Measurements from ENCODE around the gene RPS6KA5. TPM values are rescaled to one million over a fixed set of nuclear protein-coding genes. Genes with fewer than 3 reads are reported as not detected.

RPS6KA5 gene
- total and polyA plus RNA-seq, 2 donors (not counting 1 experiment from before 2014, with no cell fraction given), result 6.0 to 34.6 TPM

DNA sequence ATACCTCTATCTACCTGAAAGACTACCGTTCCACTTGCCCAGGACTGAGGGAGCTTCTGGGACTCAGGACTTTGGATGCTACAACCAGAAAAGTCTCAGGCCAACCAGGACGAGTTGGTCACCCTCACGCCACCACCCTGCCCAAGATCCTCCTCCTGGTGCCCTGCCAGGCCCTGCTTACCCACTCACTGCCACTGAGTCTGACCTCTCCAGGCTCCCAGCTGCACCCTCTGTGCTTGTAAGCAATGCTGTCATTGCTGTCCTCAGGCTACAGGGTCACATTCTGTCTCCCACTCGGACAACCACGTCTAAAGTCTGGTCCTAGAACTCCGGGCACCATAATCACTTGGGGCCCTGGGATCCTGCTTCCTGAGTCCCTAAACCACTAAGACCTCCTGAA is 253.4 kb downstream of the RPS6KA5 start:
- POLR2A ChIA-PET, result no interaction called here
- Histone ChIP-seq H3K9me3 (ENCODE audit: control extremely low read depth in 1 of 3, control insufficient read depth in 2 of 3, insufficient read depth in 1 of 3, low read length in 2 of 3) (no peaks in the 10 kb centered on the region), H3K79me2 (ENCODE audit: control insufficient read depth, insufficient read depth, low read length) (no peaks in the 10 kb centered on the region), H3K4me3 (ENCODE audit: control extremely low read depth in 1 of 5, extremely low read depth in 1 of 5, insufficient read depth in 1 of 5, low read depth in 2 of 5, low read length in 4 of 5) (no peak overlapping the region), H3K27ac (ENCODE audit: low read length in 2 of 2) (no peak overlapping the region), H3K27me3 (replicated peaks in 1 of 4; ENCODE audit: control extremely low read depth in 1 of 4, control insufficient read depth in 3 of 4, insufficient read depth in 4 of 4, low read length in 3 of 4) (no peaks in the 10 kb centered on the region), H3K9ac (ENCODE audit: low read length) (no peak overlapping the region), H2AFZ (ENCODE audit: insufficient read depth, low read depth, low read length, poor library complexity, severe bottlenecking) (no peak overlapping the region), H3K4me2 (replicated peaks; ENCODE audit: low read depth, low read length, poor library complexity, severe bottlenecking) (no peak overlapping the region), H3K4me1 (ENCODE audit: control insufficient read depth in 2 of 2, insufficient read depth in 2 of 2, low read length in 2 of 2) (no peaks in the 10 kb centered on the region), H4K20me1 (ENCODE audit: control insufficient read depth, insufficient read depth, low read length, poor library complexity, severe bottlenecking) (no peaks in the 10 kb centered on the region), H3K36me3 (replicated peaks in 1 of 2; ENCODE audit: control extremely low read depth in 1 of 2, control insufficient read depth in 1 of 2, extremely low read depth in 1 of 2, insufficient read depth in 2 of 2, low read length in 1 of 2) (no peaks in the 10 kb centered on the region)
- Mint-ChIP-seq H3K27me3 (peaks cover 5% of the 10 kb centered on the region), H3K27ac (no peak overlapping the region), H3K4me1 (no peaks in the 10 kb centered on the region), H3K9me3 (ENCODE audit: insufficient read depth) (no peaks in the 10 kb centered on the region), H3K4me3 (no peak overlapping the region)
- TF ChIP-seq CTCF (IDR thresholded peaks at IDR 0.05) (no peak), EZH2 (IDR thresholded peaks at IDR 0.05; ENCODE audit: borderline replicate concordance, insufficient read depth, low read depth, low read length, poor library complexity, severe bottlenecking) (no peak)
- intact Hi-C loops (cut with micrococcal nuclease), result no loop called here
- ATAC-seq (ENCODE audit: low read depth) (no peak), DNase-seq (no peak)
- CTCF ChIA-PET, result no interaction called here
- WGBS (ENCODE audit: insufficient coverage), result 81% methylated on average over 6 of the region's 6 CpGs

GRCh38 chr14:90805662-90806540 is 254.5 kb downstream of the RPS6KA5 start:
- H3K4me1 ChIP-seq (ENCODE audit: control insufficient read depth in 2 of 2, insufficient read depth in 2 of 2, low read length in 2 of 2), result peaks cover 0 to 2% of the 10 kb centered on the region in 2 donors
- no peak for ATAC-seq (ENCODE audit: low read depth)
- no peak overlapping the region for H3K4me3 ChIP-seq (ENCODE audit: control extremely low read depth in 1 of 5, extremely low read depth in 1 of 5, insufficient read depth in 1 of 5, low read depth in 2 of 5, low read length in 4 of 5)
- ChIA-PET CTCF (no interaction called here), POLR2A (no interaction called here)
- no peaks in the 10 kb centered on the region for H3K27me3 ChIP-seq (replicated peaks in 1 of 4; ENCODE audit: control extremely low read depth in 1 of 4, control insufficient read depth in 3 of 4, insufficient read depth in 4 of 4, low read length in 3 of 4)
- no peak overlapping the region for H3K27ac ChIP-seq (ENCODE audit: low read length in 2 of 2)
- intact Hi-C loops (cut with micrococcal nuclease), result no loop called here
- 88% methylated on average over 15 of the region's 21 CpGs for WGBS (ENCODE audit: insufficient coverage)
- Mint-ChIP-seq H3K9me3 (ENCODE audit: insufficient read depth) (no peaks in the 10 kb centered on the region), H3K4me1 (no peaks in the 10 kb centered on the region), H3K27me3 (peaks cover 6% of the 10 kb centered on the region), H3K27ac (no peak overlapping the region), H3K4me3 (no peak overlapping the region)
- H3K36me3 ChIP-seq (replicated peaks in 1 of 2; ENCODE audit: control extremely low read depth in 1 of 2, control insufficient read depth in 1 of 2, extremely low read depth in 1 of 2, insufficient read depth in 2 of 2, low read length in 1 of 2), result no peaks in the 10 kb centered on the region
- no peak for DNase-seq
- no peaks in the 10 kb centered on the region for H4K20me1 ChIP-seq (ENCODE audit: control insufficient read depth, insufficient read depth, low read length, poor library complexity, severe bottlenecking)
- no peaks in the 10 kb centered on the region for H3K79me2 ChIP-seq (ENCODE audit: control insufficient read depth, insufficient read depth, low read length)
- H3K9me3 ChIP-seq (ENCODE audit: control extremely low read depth in 1 of 3, control insufficient read depth in 2 of 3, insufficient read depth in 1 of 3, low read length in 2 of 3), result no peaks in the 10 kb centered on the region
- H2AFZ ChIP-seq (ENCODE audit: insufficient read depth, low read depth, low read length, poor library complexity, severe bottlenecking), result no peak overlapping the region
- TF ChIP-seq CTCF (IDR thresholded peaks at IDR 0.05), result no peak
- TF ChIP-seq EZH2 (IDR thresholded peaks at IDR 0.05; ENCODE audit: borderline replicate concordance, insufficient read depth, low read depth, low read length, poor library complexity, severe bottlenecking), result no peak
- H3K9ac ChIP-seq (ENCODE audit: low read length), result no peak overlapping the region
- no peak overlapping the region for H3K4me2 ChIP-seq (replicated peaks; ENCODE audit: low read depth, low read length, poor library complexity, severe bottlenecking)
